Osteoblast (primary cell): ENCODE data around the gene RNF145. TPM values are rescaled to one million over a fixed set of nuclear protein-coding genes. Genes with fewer than 3 reads are reported as not detected.
A peak's percentile ranks its signal among the peaks of the same experiment; 100 is the strongest.

ENCODE experiments used
- DNase-seq: peaks from one replicate; pipeline ENCODE4 v3.0.0; 2011; ENCODE audit warnings: low spot score, mixed read lengths; ENCODE audit not compliant: insufficient read length; ENCODE audit errors: missing footprints
- H2AFZ ChIP-seq: 2 replicates; pipeline ENCODE4 v1.6.0; 2011; ENCODE audit warnings: mild to moderate bottlenecking, low read length
- H3K27ac ChIP-seq: 2 replicates; pipeline ENCODE4 v1.5.1; 2011; ENCODE audit warnings: mild to moderate bottlenecking, low read depth, low read length, moderate library complexity
- H3K27me3 ChIP-seq: 2 replicates; pipeline ENCODE4 v1.6.0; 2012; ENCODE audit warnings: mild to moderate bottlenecking, control low read depth, inconsistent platforms, low read length, moderate library complexity; ENCODE audit not compliant: insufficient read depth
- H3K36me3 ChIP-seq: 2 replicates; pipeline ENCODE4 v1.5.1; 2011; ENCODE audit warnings: mild to moderate bottlenecking, low read length, control low read depth, moderate library complexity; ENCODE audit not compliant: insufficient read depth
- H3K4me1 ChIP-seq: 2 replicates; pipeline ENCODE4 v1.5.1; 2011; ENCODE audit warnings: mild to moderate bottlenecking, low read length, control low read depth, moderate library complexity; ENCODE audit not compliant: insufficient read depth
- H3K4me2 ChIP-seq: 2 replicates; pipeline ENCODE4 v1.6.0; 2011; ENCODE audit warnings: mild to moderate bottlenecking, low read length; ENCODE audit not compliant: insufficient read depth
- H3K4me3 ChIP-seq: fragments of 200-600 bp; sonication (generic); 3 replicates; pipeline ENCODE4 v1.5.1; 2012; ENCODE audit warnings: mild to moderate bottlenecking, low read length, inconsistent platforms; ENCODE audit not compliant: insufficient read depth
- H3K79me2 ChIP-seq: 2 replicates; pipeline ENCODE4 v1.6.0; 2012; ENCODE audit warnings: mild to moderate bottlenecking, low read length, control low read depth, inconsistent platforms; ENCODE audit not compliant: insufficient read depth
- H3K9me3 ChIP-seq: 2 replicates; pipeline ENCODE4 v1.5.1; 2011; ENCODE audit warnings: low read depth, low read length, control low read depth
- H4K20me1 ChIP-seq: 2 replicates; pipeline ENCODE4 v1.6.0; 2012; ENCODE audit warnings: mild to moderate bottlenecking, low read length, control low read depth; ENCODE audit not compliant: insufficient read depth
- total RNA-seq: library from RNA; depleted of rRNA; stranded (reverse); fragments of >200 nt; gene quantifications from 2 replicates; pipeline ENCODE4 v1.2.3, GENCODE V29; 2012
- TF ChIP-seq, protein P1 (sequence below): IDR thresholded peaks from 2 replicates; pipeline ENCODE4 v1.5.1; 2011; ENCODE audit warnings: mild to moderate bottlenecking, low read depth, low read length, moderate library complexity; ENCODE audit errors: extremely low read depth

Gene RNF145
- total RNA-seq, 1 donor: 38.4 TPM

DNA sequence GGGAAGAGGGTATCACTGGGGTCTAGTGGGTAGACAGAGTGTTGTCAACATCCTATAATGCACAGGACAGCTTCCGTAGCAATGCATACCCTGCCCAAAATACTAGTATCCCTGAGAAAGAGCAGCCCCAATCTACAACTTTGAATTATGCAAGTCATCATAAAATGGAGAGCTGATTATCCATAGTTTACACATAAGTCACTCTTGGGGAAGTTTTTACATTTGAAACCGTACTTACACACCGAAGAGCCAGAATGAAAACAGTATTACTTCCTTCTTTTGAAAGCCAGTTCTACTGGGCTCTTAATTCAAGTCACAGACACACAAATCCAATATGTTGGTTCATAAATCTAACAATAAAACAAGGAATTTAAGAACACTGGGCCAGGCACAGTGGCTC lies 21.6 kb downstream of the RNF145 start:
- DNase-seq: no peak
- Histone ChIP-seq H3K9me3 (no peaks in the 10 kb centered on the region), H3K79me2 (peaks cover 48% of the 10 kb centered on the region), H3K27me3 (no peaks in the 10 kb centered on the region), H3K36me3 (peaks cover 5% of the 10 kb centered on the region), H3K4me2 (no peak overlapping the region), H3K4me3 (no peak overlapping the region), H4K20me1 (no peaks in the 10 kb centered on the region), H3K27ac (peak overlapping the region; percentile 39), H2AFZ (no peak overlapping the region), H3K4me1 (peaks cover 49% of the 10 kb centered on the region)
- TF ChIP-seq, protein P1, sequence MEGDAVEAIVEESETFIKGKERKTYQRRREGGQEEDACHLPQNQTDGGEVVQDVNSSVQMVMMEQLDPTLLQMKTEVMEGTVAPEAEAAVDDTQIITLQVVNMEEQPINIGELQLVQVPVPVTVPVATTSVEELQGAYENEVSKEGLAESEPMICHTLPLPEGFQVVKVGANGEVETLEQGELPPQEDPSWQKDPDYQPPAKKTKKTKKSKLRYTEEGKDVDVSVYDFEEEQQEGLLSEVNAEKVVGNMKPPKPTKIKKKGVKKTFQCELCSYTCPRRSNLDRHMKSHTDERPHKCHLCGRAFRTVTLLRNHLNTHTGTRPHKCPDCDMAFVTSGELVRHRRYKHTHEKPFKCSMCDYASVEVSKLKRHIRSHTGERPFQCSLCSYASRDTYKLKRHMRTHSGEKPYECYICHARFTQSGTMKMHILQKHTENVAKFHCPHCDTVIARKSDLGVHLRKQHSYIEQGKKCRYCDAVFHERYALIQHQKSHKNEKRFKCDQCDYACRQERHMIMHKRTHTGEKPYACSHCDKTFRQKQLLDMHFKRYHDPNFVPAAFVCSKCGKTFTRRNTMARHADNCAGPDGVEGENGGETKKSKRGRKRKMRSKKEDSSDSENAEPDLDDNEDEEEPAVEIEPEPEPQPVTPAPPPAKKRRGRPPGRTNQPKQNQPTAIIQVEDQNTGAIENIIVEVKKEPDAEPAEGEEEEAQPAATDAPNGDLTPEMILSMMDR: no peak

DNA sequence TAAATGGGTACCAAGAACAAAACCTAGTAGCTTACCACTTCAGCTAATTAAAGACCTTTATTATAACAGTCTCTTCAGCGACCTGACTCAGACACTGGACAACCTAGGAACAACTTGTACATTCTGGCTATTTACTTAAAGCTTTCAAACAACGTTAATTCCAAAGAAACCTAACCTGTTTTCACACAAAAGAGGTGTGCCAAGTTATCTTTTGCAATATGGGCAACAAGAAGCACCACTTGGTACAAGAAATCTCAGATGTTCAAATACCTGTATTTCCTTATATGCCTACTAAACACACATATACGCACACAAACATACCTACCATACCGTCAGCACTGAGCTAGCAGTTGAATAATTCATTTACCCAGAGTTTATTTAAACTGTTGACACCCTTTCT lies 23.0 kb downstream of the RNF145 start:
- Histone ChIP-seq H3K4me1 (peaks cover 63% of the 10 kb centered on the region), H2AFZ (no peak overlapping the region), H3K36me3 (peaks cover 5% of the 10 kb centered on the region), H3K27ac (peak overlapping the region; percentile 89), H3K9me3 (no peaks in the 10 kb centered on the region), H3K79me2 (peaks cover 53% of the 10 kb centered on the region), H3K4me3 (no peak overlapping the region), H3K27me3 (no peaks in the 10 kb centered on the region), H4K20me1 (no peaks in the 10 kb centered on the region), H3K4me2 (no peak overlapping the region)
- no peak for DNase-seq
- TF ChIP-seq, protein P1: no peak

GRCh38 chr5:159185773-159186172 lies 23.6 kb downstream of the RNF145 start:
- TF ChIP-seq, protein P1: no peak
- Histone ChIP-seq H3K79me2 (peaks cover 51% of the 10 kb centered on the region), H3K4me2 (no peak overlapping the region), H3K4me1 (peaks cover 68% of the 10 kb centered on the region), H2AFZ (no peak overlapping the region), H4K20me1 (no peaks in the 10 kb centered on the region), H3K27ac (peak overlapping the region; percentile 89), H3K4me3 (no peak overlapping the region), H3K36me3 (peaks cover 5% of the 10 kb centered on the region), H3K27me3 (no peaks in the 10 kb centered on the region), H3K9me3 (no peaks in the 10 kb centered on the region)
- DNase-seq: no peak

DNA sequence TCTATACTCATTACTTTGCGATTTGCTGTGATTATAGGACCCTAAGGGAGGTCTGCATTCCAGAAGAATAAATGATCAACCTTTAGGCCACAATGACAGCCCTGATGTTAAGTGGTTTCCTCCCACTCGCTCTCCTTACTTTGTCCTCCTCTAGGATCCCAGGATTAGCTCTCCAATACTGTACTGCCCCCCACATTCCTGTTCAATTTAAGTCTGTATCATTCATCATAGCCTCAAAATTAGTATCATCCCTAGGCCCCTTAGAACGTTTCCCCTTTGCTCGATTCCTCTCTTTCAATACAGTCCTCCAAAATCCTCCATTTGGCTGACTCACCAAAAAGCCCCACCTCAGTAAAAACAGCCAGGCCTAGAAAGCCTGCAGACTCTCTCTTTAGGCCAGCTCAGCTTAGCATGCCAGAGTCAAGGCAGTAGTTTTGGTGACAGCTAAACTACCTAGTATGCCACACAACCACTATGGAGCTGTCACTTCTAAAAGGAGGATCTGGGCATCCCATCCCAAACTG lies 24.4 kb downstream of the RNF145 start:
- TF ChIP-seq, protein P1: no peak
- H3K4me1 ChIP-seq: peaks cover 76% of the 10 kb centered on the region
- H3K27ac ChIP-seq: peak overlapping the region; percentile 89
- H3K79me2 ChIP-seq: peaks cover 49% of the 10 kb centered on the region
- H4K20me1 ChIP-seq: no peaks in the 10 kb centered on the region
- no peak overlapping the region for H2AFZ ChIP-seq
- no peaks in the 10 kb centered on the region for H3K9me3 ChIP-seq
- peaks cover 2% of the 10 kb centered on the region for H3K36me3 ChIP-seq
- peak overlapping the region; percentile 10 for H3K4me3 ChIP-seq
- no peaks in the 10 kb centered on the region for H3K27me3 ChIP-seq
- H3K4me2 ChIP-seq: peak overlapping the region; percentile 64
- peak; percentile 88 for DNase-seq
